AG09309 (cell line): ENCODE results near the gene LSM4.
A peak's percentile ranks its signal among the peaks of the same experiment; 100 is the strongest.
"Not testable (repeated sequence)": the region's sequence is repeated elsewhere in the genome, so short reads cannot be mapped to it uniquely, and the experiment has no call there.

Source experiments
- DNase-seq: peaks from one replicate; pipeline ENCODE4 v3.0.0-alpha.2; 2010; ENCODE audit warnings: low read depth
- H3K4me3 ChIP-seq: 2 replicates; pipeline ENCODE4 v1.5.1; 2011; ENCODE audit warnings: mild to moderate bottlenecking, low read depth, low read length, moderate library complexity; ENCODE audit not compliant: control insufficient read depth
- CTCF ChIP-seq: IDR thresholded peaks from 2 replicates; pipeline ENCODE4 v1.5.1; 2011; ENCODE audit warnings: mild to moderate bottlenecking, low read depth, low read length, inconsistent platforms; ENCODE audit not compliant: insufficient read depth, control insufficient read depth; ENCODE audit errors: missing control alignments

Gene LSM4

DNA sequence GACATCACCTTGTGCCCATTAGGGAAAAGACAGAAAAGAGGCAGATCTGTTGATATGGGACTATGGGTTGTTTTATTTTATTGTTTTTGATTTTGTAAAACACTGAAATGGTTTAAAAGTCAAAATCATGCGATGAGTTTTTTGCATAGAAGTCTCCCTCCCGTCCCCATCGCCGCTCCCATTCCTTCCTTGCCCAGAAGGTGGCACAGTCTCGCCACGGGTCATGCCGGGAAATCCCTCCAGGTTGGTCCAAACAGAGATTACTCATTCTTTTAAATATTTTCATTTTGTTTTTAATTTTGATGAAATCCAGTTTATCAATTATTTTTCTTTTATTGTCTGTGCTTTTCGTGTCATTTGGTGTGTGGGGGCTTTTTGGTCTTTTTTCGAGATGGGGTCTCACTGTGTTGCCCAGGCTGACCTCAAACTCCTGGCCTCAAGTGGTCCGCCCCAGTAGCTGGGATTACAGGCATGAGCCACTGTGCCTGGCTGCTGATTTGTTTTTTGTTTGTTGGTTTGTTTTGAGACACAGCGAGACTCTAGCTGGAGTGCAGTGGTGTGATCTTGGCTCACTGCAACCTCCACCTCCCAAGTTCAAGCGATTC lies 26.8 kb upstream of the LSM4 start:
- peak; percentile 91 for TF ChIP-seq CTCF
- no peak overlapping the region for H3K4me3 ChIP-seq
- peak; percentile 18 for DNase-seq

DNA sequence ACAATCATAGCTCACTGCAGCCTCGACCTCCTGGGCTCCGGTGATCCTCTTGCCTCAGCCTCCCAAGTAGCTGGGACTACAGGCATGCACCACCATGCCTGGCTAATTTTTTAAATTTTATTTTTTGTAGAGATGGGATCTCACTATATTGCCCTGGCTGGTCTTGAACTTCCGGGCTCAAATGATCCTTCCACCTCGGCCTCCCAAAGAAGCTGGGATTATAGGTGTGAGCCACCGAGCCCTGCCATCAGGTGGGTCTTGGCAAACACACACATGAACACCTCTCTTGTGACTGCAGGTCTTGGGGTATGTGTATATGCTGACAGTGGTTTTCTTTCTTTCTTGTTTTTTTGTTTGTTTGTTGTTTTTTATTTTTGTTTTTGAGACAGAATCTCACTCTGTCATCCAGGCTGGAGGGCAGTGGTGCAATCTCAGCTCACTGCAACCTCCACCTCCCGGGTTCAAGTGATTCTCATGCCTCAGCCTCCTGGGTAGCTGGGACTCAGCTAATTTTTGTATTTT lies 26.0 kb upstream of the LSM4 start:
- not testable (repeated sequence) for H3K4me3 ChIP-seq, DNase-seq

GRCh38 chr19:18348171-18348570 lies 25.3 kb upstream of the LSM4 start:
- H3K4me3 ChIP-seq, result no peak overlapping the region
- no peak for DNase-seq
- TF ChIP-seq CTCF, result no peak

DNA sequence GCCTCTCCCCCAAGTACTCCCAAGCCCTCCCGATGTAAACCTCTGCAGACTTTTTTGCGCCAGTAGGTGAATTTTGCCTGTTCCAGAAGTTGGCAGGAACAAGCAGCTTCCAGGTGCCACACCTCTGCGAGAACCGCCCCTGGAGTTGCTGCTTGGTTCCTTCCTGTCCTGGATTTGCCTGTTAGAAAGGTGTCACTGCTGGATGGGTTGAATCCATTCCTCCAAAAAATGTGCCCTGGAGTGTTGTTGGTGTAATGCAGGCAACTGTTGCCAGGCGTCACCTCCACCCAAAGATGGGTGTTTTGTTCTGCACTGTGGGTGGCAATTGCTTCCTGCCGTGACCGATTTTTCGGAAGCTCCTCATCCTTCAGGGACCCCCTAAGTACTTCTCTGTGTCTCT lies 23.2 kb upstream of the LSM4 start:
- no peak for TF ChIP-seq CTCF
- H3K4me3 ChIP-seq, result no peak overlapping the region
- no peak for DNase-seq

- DNase-seq, result no peak
- H3K4me3 ChIP-seq, result no peak overlapping the region
- no peak for TF ChIP-seq CTCF
Observed at GRCh38 chr19:18345296-18345695, 22.4 kb upstream of the LSM4 start.

GRCh38 chr19:18344582-18344950 lies 21.7 kb upstream of the LSM4 start:
- no peak for DNase-seq
- no peak overlapping the region for H3K4me3 ChIP-seq
- no peak for TF ChIP-seq CTCF

- H3K4me3 ChIP-seq, result no peak overlapping the region
- DNase-seq, result no peak
- no peak for TF ChIP-seq CTCF
Observed at GRCh38 chr19:18342090-18342632, 19.3 kb upstream of the LSM4 start.
